K562 (cell line): ENCODE results near the gene RABL6. TPM values are rescaled to one million over a fixed set of nuclear protein-coding genes. Genes with fewer than 3 reads are reported as not detected.

ENCODE experiments used
- RBFOX2 ChIP-seq: fragments of 200-400 bp; formaldehyde crosslinking; IDR thresholded peaks from 2 replicates; pipeline ENCODE4 v1.6.1; 2017; ENCODE audit warnings: low read depth, mild to moderate bottlenecking, low read length, moderate library complexity
- ZNF41 ChIP-seq: fragments of 250-450 bp; sonication (Bioruptor Pico); conservative IDR thresholded peaks from 2 replicates; pipeline ENCODE4 v1.4.0; 2020; ENCODE audit warnings: mild to moderate bottlenecking
- ZNF717 ChIP-seq: fragments of 250-450 bp; sonication (Bioruptor Pico); IDR thresholded peaks from 2 replicates; pipeline ENCODE4 v1.5.0; 2021
- polyA plus RNA-seq, 8 experiments: library from polyadenylated mRNA; depleted of rRNA in 4 of 8; stranded (reverse) in 5 of 8; unstranded in 3 of 8; fragments of >200 nt; fragmentation: Nextera tagmentation in 2 of 8; fragmentation: Illumina TruSeq in 1 of 8; extraction: Ambion mirVana in 2 of 8; extraction: Trizol in 1 of 8; gene quantifications; 2 replicates each; pipeline versions ENCODE4 v1.2.1 to v1.2.3, GENCODE V29; 2011 to 2014; ENCODE audit warnings: inconsistent platforms in 1 of 8, missing spikeins in 1 of 8
- total RNA-seq, 7 experiments: library from RNA; depleted of rRNA in 6 of 7; stranded (reverse); fragments of >200 nt in 6 of 7; fragmentation: Illumina TruSeq in 2 of 7; extraction: Trizol in 2 of 7; gene quantifications; 2 replicates each; pipeline versions ENCODE4 v1.2.1 to v1.2.3, GENCODE V29; 2011 to 2021; ENCODE audit warnings: low replicate concordance in 1 of 7
- TF ChIP-seq, protein P1 (sequence below): sonication (generic); formaldehyde crosslinking; IDR thresholded peaks from 2 replicates; pipeline ENCODE4 v1.8.0; 2022; ENCODE audit warnings: missing genetic modification reagents, mild to moderate bottlenecking, moderate library complexity, borderline replicate concordance
- TF ChIP-seq, protein P2 (sequence below): fragments of 450-650 bp; IDR thresholded peaks from 2 replicates; pipeline ENCODE4 v1.6.1; 2017; ENCODE audit warnings: antibody characterized with exemption
- TF ChIP-seq, protein P3 (sequence below), 2 experiments: fragments of 250-450 bp in 1 of 2; fragments of 450-650 bp in 1 of 2; sonication (Bioruptor Pico) in 1 of 2; IDR thresholded peaks; 2 replicates each; pipeline versions ENCODE4 v1.6.1 to v1.8.0; 2016 to 2021; ENCODE audit warnings: mild to moderate bottlenecking in 2 of 2, moderate library complexity in 2 of 2, missing compliant biosample characterization in 1 of 2, missing genetic modification characterization in 1 of 2

The RABL6 gene
- total and polyA plus RNA-seq, 9 of the 15 experiments (the other 6 are each of a cell fraction or from before 2014, with no cell fraction given): 5.6 to 181 (median 84.5) TPM

DNA sequence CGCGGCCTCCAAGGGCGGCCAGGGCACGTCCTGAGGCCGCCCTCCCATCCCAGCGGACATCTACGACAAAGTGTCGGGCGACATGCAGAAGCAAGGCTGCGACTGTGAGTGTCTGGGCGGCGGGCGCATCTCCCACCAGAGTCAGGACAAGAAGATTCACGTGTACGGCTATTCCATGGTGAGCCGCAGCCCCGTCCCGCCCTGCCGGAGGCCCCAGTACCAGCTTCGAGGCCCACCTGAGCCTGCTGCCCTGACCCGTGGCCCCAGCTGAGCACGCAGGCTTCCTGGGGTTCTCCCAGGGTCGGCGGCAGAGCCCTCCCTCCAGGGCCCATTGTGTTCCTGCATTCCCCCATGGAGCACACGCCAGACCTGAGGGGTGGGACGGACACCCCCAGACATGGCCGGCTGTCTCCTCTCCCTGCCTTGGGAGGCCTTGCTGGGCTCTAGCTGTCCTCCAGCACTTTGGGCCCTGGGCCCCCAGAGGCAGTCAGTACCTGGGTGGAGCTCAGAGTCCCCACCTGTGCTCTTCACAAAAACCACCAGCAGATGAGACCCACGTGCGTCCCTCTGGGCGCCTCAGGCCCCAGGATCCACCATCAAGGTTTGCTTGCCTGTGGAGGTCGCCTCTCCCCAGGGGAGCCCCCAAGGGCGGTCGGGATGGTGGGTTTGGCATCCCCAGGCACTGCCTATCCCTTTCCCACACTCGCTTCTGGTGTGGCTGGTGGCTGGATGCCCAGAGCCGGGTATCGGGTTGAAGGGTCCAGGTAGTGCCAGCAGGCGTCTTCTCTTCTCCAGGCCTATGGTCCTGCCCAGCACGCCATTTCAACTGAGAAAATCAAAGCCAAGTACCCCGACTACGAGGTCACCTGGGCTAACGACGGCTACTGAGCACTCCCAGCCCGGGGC, 42.5 kb downstream of the RABL6 start (continued):
- TF ChIP-seq, protein P1, sequence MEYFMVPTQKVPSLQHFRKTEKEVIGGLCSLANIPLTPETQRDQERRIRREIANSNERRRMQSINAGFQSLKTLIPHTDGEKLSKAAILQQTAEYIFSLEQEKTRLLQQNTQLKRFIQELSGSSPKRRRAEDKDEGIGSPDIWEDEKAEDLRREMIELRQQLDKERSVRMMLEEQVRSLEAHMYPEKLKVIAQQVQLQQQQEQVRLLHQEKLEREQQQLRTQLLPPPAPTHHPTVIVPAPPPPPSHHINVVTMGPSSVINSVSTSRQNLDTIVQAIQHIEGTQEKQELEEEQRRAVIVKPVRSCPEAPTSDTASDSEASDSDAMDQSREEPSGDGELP (CRISPR knock-in tag): peak; percentile 17; the same call in 1 of the 2 replicates
- TF ChIP-seq, protein P2, sequence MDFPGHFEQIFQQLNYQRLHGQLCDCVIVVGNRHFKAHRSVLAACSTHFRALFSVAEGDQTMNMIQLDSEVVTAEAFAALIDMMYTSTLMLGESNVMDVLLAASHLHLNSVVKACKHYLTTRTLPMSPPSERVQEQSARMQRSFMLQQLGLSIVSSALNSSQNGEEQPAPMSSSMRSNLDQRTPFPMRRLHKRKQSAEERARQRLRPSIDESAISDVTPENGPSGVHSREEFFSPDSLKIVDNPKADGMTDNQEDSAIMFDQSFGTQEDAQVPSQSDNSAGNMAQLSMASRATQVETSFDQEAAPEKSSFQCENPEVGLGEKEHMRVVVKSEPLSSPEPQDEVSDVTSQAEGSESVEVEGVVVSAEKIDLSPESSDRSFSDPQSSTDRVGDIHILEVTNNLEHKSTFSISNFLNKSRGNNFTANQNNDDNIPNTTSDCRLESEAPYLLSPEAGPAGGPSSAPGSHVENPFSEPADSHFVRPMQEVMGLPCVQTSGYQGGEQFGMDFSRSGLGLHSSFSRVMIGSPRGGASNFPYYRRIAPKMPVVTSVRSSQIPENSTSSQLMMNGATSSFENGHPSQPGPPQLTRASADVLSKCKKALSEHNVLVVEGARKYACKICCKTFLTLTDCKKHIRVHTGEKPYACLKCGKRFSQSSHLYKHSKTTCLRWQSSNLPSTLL: 0 out of 2 replicates have a peak, but pooled peaks have one; percentile 24
- TF ChIP-seq ZNF717 (CRISPR knock-in tag): no peak
- TF ChIP-seq, protein P3, sequence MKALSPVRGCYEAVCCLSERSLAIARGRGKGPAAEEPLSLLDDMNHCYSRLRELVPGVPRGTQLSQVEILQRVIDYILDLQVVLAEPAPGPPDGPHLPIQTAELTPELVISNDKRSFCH (CRISPR knock-in tag; IDR thresholded peaks at IDR 0.05): no peak
- TF ChIP-seq, protein P3 (tag; IDR thresholded peaks at IDR 0.05): 0 out of 2 replicates have a peak, but pooled peaks have one; percentile 35
- peak; percentile 71 for TF ChIP-seq RBFOX2
- TF ChIP-seq ZNF41: no peak
